Measurements from ENCODE around the gene SIL1.

The SIL1 gene

GRCh38 chr5:138975098-138975847, 222.9 kb downstream of the SIL1 start:
- DNase-seq (ENCODE audit: low spot score): no peak
- no peak overlapping the region for H3K4me3 Mint-ChIP-seq
- no peaks in the 10 kb centered on the region for H3K9me3 Mint-ChIP-seq
- no peak overlapping the region for H3K27ac Mint-ChIP-seq
- no peaks in the 10 kb centered on the region for H3K27me3 Mint-ChIP-seq (ENCODE audit: low read depth)
- peaks cover 34% of the 10 kb centered on the region for H3K4me1 Mint-ChIP-seq (ENCODE audit: low read depth)
- peaks cover 5% of the 10 kb centered on the region for H3K36me3 Mint-ChIP-seq (ENCODE audit: low read depth)

DNA sequence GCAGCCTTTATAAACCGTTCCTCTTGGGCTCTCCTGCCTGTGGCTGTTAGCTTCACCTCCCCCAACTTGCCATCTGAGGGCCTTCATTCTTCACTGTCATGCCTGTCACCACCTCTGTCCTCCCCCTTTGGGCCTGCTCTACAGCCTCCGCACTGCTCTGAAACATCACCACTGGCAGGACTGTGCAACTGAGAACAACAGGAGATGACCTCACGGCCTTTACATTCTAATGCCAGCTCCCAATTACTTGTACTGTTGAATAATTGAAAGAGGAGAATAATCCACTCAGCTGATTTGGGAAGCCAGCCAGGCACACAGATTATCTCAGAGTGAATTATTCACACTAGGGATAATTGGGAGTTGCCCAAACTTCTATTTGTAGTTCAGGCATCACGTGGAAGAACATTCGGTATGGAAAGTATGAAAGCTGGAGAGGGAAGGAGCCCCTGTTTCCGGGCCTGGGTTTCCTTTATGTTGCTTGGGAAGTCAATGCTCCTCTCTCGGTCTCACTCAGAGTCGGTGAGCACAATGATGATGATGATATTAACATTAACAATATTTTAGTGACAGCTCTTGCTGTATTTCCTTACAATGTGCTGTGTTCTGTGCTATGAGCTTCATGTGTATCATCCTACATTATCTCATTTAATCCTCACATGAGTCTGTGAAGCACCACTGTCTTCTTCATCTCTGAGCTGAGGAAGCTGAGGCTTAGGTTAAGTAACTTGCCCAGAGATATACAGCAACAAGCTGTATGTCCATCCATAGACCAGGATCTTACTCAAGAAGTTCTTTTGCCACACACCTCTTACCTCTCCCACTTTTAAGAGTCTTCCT, 223.7 kb downstream of the SIL1 start:
- no peaks in the 10 kb centered on the region for H3K9me3 Mint-ChIP-seq
- H3K36me3 Mint-ChIP-seq (ENCODE audit: low read depth): peaks cover 2% of the 10 kb centered on the region
- no peak for DNase-seq (ENCODE audit: low spot score)
- no peak overlapping the region for H3K27ac Mint-ChIP-seq
- H3K27me3 Mint-ChIP-seq (ENCODE audit: low read depth): no peaks in the 10 kb centered on the region
- no peak overlapping the region for H3K4me3 Mint-ChIP-seq
- H3K4me1 Mint-ChIP-seq (ENCODE audit: low read depth): peaks cover 26% of the 10 kb centered on the region

- Mint-ChIP-seq H3K36me3 (ENCODE audit: low read depth) (no peaks in the 10 kb centered on the region), H3K9me3 (no peaks in the 10 kb centered on the region), H3K27ac (no peak overlapping the region), H3K27me3 (ENCODE audit: low read depth) (no peaks in the 10 kb centered on the region), H3K4me1 (ENCODE audit: low read depth) (peaks cover 19% of the 10 kb centered on the region), H3K4me3 (no peak overlapping the region)
- DNase-seq (ENCODE audit: low spot score): no peak
Observed at GRCh38 chr5:138972836-138973235, 225.3 kb downstream of the SIL1 start.

- H3K27ac Mint-ChIP-seq: no peak overlapping the region
- DNase-seq (ENCODE audit: low spot score): no peak
- H3K4me1 Mint-ChIP-seq (ENCODE audit: low read depth): peaks cover 14% of the 10 kb centered on the region
- no peaks in the 10 kb centered on the region for H3K9me3 Mint-ChIP-seq
- no peak overlapping the region for H3K4me3 Mint-ChIP-seq
- no peaks in the 10 kb centered on the region for H3K36me3 Mint-ChIP-seq (ENCODE audit: low read depth)
- no peaks in the 10 kb centered on the region for H3K27me3 Mint-ChIP-seq (ENCODE audit: low read depth)
Observed at GRCh38 chr5:138972230-138972629, 225.9 kb downstream of the SIL1 start.

GRCh38 chr5:138969323-138970002, 228.7 kb downstream of the SIL1 start:
- no peaks in the 10 kb centered on the region for H3K4me1 Mint-ChIP-seq (ENCODE audit: low read depth)
- H3K27me3 Mint-ChIP-seq (ENCODE audit: low read depth): no peaks in the 10 kb centered on the region
- no peak overlapping the region for H3K4me3 Mint-ChIP-seq
- no peak overlapping the region for H3K27ac Mint-ChIP-seq
- DNase-seq (ENCODE audit: low spot score): no peak
- H3K36me3 Mint-ChIP-seq (ENCODE audit: low read depth): no peaks in the 10 kb centered on the region
- H3K9me3 Mint-ChIP-seq: no peaks in the 10 kb centered on the region

DNA sequence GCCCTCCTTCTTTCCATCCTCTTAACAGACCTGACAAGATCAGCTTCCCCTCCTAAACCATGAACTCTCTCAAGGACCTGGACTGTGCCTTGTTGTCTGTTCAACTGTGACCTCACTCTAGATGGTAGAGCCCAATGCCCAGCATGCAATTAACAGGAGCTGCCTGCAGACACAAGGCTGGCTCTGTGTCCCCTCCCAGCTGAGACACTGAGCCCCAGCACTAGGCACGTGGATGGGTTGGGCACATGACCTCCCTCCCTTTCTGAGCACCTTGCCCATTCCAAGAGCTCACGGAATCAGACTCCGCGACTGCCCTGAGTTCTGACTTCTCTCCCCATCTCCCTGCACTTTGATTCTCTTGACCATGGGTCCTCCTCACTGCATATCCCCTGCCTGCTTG, 229.6 kb downstream of the SIL1 start:
- Mint-ChIP-seq H3K36me3 (ENCODE audit: low read depth) (no peaks in the 10 kb centered on the region), H3K9me3 (no peaks in the 10 kb centered on the region), H3K27me3 (ENCODE audit: low read depth) (no peaks in the 10 kb centered on the region), H3K27ac (no peak overlapping the region), H3K4me3 (no peak overlapping the region), H3K4me1 (ENCODE audit: low read depth) (no peaks in the 10 kb centered on the region)
- no peak for DNase-seq (ENCODE audit: low spot score)

DNA sequence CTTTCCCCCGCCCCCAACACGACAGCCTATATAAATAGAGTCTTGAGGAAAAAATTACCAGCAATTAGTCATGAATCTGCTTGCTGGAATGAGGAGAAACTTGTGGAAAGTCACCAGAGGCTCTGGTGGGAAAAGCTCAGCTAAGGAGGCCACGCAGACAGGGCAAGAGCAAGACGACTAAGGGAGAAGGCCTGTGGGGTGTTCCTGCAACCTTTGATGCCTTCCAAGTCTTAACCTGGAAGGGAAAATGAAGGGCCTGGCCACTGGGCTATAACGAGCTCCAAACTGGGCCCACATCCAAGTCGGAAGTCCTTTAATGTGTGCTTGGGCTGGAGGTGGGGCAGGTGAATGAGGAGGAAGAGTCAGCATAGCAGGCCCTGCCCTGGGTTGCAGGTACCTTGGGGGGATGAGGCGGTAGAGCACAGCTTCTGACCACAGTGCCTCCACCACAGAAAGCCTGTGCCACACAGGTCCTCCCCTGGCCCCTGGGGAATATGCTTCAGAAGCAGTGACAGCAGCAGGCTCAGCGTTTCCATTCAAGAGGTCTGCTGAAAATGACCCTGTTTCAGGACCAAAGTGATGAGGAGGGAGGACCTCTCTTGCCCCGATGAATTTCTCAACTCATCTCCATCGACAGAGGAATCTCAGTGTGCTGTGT, 230.2 kb downstream of the SIL1 start:
- H3K27ac Mint-ChIP-seq: no peak overlapping the region
- DNase-seq (ENCODE audit: low spot score): no peak
- no peaks in the 10 kb centered on the region for H3K27me3 Mint-ChIP-seq (ENCODE audit: low read depth)
- H3K9me3 Mint-ChIP-seq: no peaks in the 10 kb centered on the region
- no peaks in the 10 kb centered on the region for H3K4me1 Mint-ChIP-seq (ENCODE audit: low read depth)
- no peak overlapping the region for H3K4me3 Mint-ChIP-seq
- no peaks in the 10 kb centered on the region for H3K36me3 Mint-ChIP-seq (ENCODE audit: low read depth)

DNA sequence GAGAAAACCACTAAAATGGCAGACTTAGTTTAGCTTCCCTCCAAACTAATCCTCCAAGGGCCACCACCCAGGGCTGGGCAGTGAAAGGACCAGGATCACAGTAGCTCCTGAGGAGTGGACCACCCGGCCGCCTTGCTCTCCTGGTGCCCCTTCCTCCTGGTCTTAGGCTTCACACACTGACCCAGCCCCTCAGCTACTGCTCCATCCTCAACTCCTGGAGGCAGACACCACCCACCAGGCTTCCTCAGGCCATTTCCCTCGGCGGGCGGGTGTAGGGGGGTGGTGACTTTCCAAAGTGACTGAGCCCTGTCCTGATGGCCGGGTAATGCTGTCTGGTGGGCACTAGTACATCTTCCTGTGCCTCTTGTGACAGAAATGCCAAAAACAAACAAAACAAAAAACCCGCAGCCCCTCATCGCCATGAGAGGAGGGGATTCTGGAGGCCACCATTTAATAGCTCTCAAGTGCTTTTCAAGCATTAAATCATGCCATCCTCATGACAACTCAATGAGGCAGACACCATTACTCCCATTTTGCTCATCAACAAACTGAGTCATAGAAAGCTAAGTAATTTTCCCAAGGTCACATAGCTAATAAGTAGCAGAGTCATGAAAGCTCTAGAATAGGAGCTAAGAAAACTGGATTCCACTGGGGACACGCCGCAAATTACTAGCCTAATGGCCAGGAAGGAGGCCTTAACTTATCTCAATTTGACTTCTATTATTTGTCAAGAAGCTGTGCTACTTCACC, 231.8 kb downstream of the SIL1 start:
- Mint-ChIP-seq H3K4me3 (no peak overlapping the region), H3K36me3 (ENCODE audit: low read depth) (no peaks in the 10 kb centered on the region), H3K9me3 (no peaks in the 10 kb centered on the region), H3K27me3 (ENCODE audit: low read depth) (no peaks in the 10 kb centered on the region), H3K4me1 (ENCODE audit: low read depth) (no peaks in the 10 kb centered on the region), H3K27ac (no peak overlapping the region)
- DNase-seq (ENCODE audit: low spot score): no peak

DNA sequence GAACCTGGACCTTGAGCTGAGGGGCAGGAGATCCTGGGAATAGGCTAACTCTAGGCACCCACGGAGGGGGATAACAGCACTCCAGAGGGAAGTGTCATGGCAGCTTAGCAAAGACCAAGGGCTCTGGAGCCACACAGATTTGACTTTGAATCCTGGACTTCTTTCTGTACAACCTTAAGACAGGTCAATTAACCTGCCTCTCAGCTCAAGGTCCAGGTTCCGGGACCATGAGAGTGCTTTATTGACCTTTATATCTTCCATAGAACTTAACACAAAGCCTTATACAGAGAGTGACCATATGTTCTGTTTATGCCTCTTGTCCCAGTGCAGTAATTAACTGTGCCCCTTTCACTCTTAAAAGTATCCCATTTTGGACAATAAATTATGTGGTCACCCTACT, 232.5 kb downstream of the SIL1 start:
- H3K27me3 Mint-ChIP-seq (ENCODE audit: low read depth): no peaks in the 10 kb centered on the region
- no peaks in the 10 kb centered on the region for H3K36me3 Mint-ChIP-seq (ENCODE audit: low read depth)
- H3K4me1 Mint-ChIP-seq (ENCODE audit: low read depth): no peaks in the 10 kb centered on the region
- no peak overlapping the region for H3K4me3 Mint-ChIP-seq
- no peaks in the 10 kb centered on the region for H3K9me3 Mint-ChIP-seq
- no peak overlapping the region for H3K27ac Mint-ChIP-seq
- DNase-seq (ENCODE audit: low spot score): no peak

- Mint-ChIP-seq H3K9me3 (no peaks in the 10 kb centered on the region), H3K4me1 (ENCODE audit: low read depth) (no peaks in the 10 kb centered on the region), H3K36me3 (ENCODE audit: low read depth) (no peaks in the 10 kb centered on the region), H3K4me3 (no peak overlapping the region), H3K27me3 (ENCODE audit: low read depth) (no peaks in the 10 kb centered on the region), H3K27ac (no peak overlapping the region)
- DNase-seq (ENCODE audit: low spot score): no peak
Observed at GRCh38 chr5:138964647-138965201, 233.4 kb downstream of the SIL1 start.

GRCh38 chr5:138963763-138964371, 234.3 kb downstream of the SIL1 start:
- Mint-ChIP-seq H3K4me1 (ENCODE audit: low read depth) (no peaks in the 10 kb centered on the region), H3K9me3 (no peaks in the 10 kb centered on the region), H3K36me3 (ENCODE audit: low read depth) (no peaks in the 10 kb centered on the region), H3K27me3 (ENCODE audit: low read depth) (no peaks in the 10 kb centered on the region), H3K27ac (no peak overlapping the region), H3K4me3 (no peak overlapping the region)
- DNase-seq (ENCODE audit: low spot score): no peak

DNA sequence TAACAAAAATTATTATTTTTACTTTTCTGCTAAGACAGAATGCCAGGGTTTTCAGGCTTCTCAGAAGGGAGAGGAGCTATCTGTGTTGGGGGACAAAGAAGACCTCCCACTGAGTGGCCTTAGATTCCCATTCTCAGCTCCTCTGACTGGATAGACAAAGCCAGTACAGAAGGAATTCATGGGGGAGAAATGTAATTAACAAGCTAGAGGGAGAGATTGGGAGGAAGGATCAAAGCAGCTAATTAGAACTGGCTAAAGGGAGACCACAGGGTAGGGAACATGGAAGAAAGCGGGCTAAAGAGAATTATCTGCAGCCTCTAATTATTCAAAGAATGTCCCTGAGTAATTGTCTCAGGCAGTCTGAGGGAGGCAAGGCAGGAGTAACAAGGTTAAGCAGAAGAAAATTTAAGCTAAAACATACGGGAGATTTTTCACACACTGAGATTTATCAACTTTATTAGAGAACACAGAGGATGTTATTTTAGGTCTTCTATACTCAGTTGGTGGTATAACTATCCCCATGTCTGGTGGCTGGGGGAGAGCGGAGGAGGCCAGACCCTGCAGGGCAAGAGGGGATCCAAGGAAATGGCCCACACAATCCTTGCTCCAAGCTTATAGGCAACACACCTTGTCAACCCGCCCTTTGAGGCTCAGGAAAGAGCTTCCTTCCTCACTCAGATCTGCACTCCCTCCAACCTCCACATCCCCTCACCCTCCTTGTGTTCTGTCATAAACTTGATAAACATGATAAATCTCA, 235.4 kb downstream of the SIL1 start:
- Mint-ChIP-seq H3K4me3 (no peak overlapping the region), H3K9me3 (no peaks in the 10 kb centered on the region), H3K27ac (no peak overlapping the region), H3K4me1 (ENCODE audit: low read depth) (no peaks in the 10 kb centered on the region), H3K36me3 (ENCODE audit: low read depth) (no peaks in the 10 kb centered on the region), H3K27me3 (ENCODE audit: low read depth) (no peaks in the 10 kb centered on the region)
- no peak for DNase-seq (ENCODE audit: low spot score)

Measured in T-helper 2 cell treated with Interferon-gamma antibody and Interleukin-4, amounts not matched to agents 5 μg/mL and 100 μg/mL, for 36 hours (primary cell).